GM19372 (cell line): Measurements from ENCODE around the gene LRRFIP2.
A peak's percentile ranks its signal among the peaks of the same experiment; 100 is the strongest.

Experiments
- ATAC-seq: cut with Tn5 transposase; IDR thresholded peaks from one replicate; pipeline ENCODE4 v1.9.1; 2021; ENCODE audit warnings: mild to moderate bottlenecking, low read depth, moderate library complexity; ENCODE audit not compliant: unreplicated experiment

Gene LRRFIP2

DNA sequence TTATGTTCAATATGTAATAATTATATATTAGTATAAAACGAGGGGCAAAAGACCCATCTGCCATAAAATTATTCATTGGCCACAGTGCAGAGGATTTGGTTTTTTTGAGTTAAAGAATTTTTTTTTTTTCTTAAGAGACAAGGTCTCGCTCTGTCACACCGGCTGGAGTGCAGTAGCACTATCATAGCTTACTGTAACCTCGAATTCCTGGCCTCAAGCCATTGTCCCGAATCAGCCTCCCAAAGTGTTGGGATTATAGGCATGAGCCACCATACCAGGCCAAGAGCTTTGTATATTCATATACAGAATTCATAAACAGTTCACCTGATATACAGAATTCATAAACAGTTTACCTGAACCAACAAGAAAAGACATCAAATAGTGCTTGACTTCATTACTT is 20.2 kb upstream of the LRRFIP2 start:
- ATAC-seq: no peak

DNA sequence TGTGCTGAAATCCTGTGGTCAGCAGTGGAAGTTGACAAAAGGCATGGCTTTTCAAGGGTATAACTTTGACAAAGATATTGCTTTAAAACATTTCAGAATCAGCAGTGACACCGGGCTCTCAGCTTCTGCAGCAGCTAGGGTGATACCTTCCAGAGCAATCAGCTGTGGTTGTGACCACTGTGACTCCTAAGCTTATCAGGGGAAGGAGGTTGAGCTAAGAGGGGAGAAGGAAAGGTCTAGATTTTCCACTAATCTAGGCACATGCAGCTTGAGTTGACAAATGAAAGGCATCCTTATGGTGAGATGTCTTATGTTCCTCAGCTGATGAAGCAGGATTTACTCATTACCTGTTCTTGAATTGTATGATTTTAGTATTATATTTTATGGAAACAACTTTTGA is 16.3 kb upstream of the LRRFIP2 start:
- no peak for ATAC-seq

DNA sequence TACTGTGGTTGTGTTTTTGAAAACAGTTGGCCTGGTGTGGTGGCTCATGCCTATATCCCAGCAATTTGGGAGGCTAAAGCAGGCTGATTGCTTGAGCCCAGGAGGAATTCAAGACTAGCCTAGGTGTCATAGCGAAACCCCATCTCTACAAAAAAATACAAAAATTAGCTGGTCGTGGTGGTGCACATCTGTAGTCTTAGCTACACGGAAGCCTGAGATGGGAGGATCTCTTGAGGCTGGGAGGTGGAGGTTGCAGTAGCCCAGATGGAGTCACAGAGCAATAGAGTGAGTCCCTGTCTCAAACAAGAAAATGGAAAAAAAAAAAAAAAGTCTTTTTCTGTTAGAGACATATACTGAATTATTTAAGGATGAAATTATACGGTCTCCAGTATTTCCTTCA is 14.7 kb upstream of the LRRFIP2 start:
- ATAC-seq: no peak

DNA sequence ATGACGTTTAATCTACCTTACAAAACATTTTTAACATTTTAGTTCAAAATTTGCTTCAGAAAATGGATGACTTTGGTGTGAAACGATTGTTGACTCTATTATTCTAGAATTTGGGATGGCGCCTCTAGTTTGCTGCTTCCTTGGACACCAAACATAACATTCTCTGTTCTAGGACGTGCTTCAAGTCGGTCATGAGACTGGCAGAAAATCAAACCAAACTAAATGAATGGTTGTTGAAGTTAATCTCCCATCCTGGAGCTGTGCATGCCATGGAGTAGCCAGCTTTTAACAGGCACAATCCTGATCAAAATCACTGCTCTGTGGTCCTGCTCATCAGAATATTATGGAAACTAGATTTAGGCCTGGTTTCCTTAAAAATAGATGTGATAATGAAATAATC is 9.6 kb upstream of the LRRFIP2 start:
- no peak for ATAC-seq

DNA sequence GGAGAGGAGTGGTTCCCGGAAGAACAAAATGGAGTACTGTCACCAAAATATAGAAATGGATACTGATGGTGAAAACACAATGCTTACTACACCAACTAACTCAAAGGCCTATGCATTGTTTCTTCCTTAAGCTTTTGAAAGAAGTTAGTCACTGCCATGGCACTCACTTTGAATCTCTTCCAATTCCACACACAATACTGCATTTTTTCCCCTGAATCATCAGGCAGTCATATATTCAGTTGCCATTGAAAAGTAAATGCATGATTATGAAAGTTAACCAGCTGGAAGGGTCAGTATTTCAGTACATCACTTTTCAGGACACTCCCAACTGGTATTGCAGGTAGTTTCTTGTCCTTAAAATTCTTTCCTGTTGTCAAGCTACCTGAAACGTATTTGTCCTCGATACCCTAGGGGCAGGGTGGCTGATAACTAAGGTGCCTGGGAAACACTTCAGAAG is 9.0 kb upstream of the LRRFIP2 start:
- ATAC-seq: no peak

DNA sequence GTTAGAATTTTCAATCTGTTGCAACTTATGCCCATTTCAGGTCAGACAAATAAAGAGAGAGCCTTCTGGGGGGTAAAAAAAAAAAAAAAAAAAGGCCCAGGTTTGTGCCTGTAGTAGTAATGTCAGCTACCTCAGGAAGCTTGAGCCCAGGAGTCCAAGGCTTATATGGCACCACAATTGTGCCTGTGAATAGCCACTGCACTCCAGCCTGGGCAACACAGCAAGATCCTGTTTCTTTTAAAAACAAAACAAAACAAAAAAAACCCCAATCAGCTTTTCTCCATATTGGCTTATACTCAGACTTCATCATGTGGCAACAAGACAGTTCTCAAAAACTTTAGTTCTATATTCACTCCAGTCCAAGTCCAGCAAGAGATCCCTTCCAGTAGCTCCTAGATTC is 8.4 kb upstream of the LRRFIP2 start:
- ATAC-seq: no peak

DNA sequence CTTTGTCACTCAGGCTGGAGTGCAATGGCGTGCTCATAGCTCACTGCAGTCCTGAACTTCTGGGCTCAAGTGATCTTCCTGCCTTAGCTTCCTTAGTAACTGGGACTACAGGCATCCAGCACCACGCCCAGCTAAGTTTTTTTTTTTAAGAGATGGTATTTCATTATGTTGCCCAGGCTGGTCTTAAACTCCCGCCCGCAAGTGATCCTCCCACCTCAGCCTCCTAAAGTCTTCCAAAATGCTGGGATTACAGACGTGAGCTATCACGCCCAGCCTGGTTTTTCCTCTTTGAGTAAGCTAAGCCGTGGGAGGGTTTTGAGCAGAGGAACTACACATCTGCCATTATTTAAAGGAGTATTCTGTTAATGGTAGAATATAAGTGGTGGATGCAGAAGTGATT is 7.4 kb upstream of the LRRFIP2 start:
- no peak for ATAC-seq

DNA sequence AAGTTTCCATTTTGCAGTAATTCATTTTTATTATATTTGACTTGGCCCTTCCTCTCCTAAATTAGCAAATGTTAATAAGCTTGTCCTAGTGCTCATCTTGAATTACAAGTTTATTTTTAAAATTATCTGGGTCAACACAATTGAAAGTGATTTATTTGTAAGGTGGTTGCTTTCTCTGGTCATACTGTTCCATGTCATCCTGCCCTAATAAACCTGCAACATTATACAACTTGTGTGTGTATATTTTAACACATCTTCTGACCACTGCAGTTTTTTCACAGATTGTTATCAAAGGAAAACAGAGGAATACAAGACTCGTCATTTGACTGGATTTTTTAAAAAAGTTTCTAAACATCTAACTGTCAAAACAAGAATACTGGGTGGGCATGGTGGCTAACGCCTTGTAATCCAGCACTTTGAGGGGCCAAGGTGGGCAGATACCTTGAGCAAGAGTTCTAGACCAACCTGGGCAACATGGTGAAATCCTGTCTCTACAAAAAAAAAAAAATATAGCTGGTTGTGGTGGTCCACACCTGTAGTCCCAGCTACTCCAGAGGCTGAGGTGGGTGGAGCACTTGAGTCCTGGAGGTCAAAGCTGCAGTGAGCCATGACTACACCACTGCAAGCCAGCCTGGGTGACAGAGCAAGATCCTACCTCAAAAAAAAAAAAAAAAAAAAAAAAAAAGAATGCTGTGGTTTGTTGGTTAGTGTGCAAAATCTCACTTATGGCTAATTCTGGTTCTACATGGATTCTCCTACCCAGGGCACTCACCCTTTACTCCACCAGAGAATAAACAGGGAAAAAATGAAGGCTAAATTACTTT is 5.0 kb upstream of the LRRFIP2 start:
- ATAC-seq: no peak

DNA sequence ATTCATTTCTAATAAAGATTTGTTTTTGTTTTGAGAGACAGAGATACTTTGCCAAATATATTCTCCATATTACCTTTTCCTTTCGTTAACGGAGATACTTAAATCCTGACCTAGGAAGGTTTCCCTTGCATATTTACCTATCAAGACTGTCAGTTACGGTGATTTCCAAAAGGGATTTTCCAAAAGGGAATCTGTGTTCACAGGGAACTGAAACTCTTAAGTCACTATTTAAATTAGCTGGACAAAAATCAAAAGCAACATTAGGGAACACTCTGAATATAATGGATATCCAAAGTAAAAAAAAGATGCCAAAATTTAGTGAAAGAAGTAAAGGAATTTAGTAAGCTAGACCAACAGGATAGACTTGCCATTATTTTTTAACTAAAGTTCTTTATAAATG is 576 bp downstream of the LRRFIP2 start:
- ATAC-seq: no peak

DNA sequence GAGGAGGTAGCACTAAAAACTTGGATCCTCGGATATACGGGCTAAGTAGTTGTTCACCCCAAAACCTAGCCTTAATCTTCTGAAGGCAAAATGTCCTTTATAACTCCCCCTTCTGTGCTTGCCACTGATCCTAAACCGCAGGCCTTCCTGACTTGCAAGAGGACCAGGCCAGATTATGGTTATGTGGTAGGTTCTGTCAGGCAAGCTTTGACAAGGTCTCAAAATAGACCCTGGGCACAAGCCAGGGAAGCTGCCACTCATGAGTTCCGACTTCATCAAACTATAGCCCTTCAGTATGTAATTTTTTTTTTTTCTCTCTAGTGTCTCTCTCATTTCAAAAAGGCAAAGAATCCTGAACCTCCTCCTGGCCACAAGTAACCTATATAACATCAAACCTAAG is 3.2 kb downstream of the LRRFIP2 start:
- no peak for ATAC-seq

DNA sequence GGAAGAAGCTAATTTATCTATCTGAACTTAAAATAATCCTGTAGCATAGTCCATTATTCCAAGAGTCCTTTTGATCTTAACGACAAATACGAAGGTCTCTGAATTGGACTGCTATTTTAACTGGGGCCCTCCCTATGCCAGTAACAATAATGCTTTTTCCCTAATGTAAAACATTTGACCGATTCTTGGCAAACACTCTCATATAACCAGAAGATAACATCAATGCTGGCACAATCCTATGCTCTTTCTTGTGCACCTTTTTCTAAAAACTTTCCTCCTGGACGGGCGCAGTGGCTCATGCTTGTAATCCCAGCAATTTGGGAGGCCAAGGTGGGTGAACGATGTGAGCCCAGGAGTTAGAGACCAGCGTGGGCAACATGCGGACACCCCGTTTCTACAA is 3.9 kb downstream of the LRRFIP2 start:
- no peak for ATAC-seq

DNA sequence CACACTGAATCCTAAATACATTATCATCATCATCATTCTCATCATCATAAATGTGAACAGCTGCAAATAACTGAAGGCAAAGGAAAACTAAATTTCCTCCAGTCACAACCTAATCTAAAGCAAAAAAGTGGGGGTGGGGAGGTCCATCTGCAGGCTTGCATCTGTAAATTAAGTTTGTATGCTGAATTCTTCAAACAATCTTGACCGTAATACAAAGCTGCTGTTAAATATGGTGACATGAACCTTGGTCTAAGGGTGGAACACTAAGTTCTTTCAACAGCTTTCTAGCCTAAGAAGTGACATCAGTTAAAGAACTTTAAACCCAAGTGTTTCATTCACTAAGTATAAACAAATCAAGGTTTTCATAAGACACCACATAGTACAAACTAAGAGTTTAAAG is 4.3 kb downstream of the LRRFIP2 start:
- no peak for ATAC-seq

DNA sequence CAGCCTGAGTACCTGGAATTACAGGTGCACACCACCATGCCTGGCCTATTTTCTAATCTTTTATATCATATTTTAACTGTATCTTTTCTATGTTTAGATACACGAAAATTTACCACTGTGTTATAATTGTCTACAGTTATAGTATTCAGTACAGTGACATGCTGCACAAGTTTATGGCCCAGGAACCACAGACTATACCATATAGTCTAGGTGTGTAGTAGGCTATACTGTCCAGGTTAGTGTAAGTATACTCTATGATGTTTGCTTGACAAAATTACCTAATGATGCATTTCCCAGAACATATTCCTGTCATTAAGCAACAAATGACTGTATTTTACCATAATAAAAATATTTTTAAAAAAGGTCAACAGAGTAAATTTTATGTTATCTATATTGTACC is 5.5 kb downstream of the LRRFIP2 start:
- ATAC-seq: no peak

DNA sequence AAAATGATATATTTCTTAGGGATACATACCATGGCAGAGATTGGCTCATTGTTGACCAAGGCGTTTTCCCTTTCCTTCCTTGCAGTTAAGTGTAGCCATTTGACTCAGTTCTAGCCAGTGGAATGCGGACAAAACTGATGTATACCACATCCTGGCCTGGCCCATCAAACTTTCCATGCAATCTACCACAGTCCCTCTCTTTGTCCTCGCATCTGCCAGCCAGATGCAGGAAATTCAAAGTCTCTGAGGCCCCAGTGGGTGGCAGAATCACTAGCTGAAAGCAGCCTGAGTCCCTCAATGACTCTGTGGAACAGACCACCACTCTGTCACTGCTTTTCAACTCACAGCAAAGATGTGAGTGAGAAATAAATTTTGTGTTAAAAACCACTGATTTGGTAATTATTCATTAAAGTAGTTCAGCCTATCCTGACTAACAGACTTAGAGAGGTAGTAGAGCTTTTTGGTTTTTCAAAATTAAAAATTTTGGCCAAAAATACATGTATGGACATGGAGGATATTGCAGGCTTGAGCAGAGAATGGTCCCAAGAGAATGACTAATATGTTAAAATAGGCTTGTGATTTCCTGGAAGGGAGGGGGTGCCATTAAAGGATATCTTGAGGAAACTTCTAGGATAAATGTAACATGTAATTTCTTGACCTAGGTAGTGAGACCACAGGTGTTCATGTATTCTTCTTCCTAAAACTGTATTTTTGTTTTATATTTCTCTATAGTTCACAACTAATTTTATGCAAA is 10.9 kb downstream of the LRRFIP2 start:
- peak; percentile 43 for ATAC-seq

DNA sequence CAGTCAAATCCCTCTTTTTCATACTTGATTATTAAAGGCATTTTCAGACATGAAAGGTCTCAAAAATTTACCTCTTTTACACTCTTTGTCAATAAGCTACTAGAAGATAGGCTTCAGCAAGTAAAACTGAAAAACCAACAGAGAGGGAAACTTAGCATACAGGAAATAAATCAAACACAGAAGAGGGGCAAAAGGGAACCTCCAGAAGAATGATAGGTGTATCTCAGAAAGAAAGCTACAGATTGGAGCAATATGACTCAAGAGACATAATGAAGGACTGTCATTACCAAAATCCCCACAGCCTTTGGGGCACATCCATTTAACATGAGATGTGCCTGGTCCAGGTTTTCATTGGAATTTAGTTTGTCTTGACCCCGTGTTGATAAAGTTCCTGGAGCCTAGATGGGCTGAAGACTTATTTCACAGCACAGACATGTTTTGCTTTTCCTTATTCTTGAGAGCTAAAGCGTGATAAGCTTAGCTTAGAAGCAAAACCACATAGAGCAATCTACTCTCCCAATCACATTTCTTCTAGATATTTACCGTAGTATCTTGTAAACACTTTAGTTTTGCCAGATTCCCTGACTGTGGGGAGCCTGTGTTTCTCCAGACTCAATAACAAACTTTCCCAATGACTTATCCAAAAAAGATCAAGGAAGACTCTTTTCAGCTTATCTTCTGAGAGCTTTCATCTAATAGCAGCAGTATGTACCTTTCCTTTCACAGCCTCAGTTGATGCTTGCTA is 11.7 kb downstream of the LRRFIP2 start:
- ATAC-seq: peak; percentile 64

DNA sequence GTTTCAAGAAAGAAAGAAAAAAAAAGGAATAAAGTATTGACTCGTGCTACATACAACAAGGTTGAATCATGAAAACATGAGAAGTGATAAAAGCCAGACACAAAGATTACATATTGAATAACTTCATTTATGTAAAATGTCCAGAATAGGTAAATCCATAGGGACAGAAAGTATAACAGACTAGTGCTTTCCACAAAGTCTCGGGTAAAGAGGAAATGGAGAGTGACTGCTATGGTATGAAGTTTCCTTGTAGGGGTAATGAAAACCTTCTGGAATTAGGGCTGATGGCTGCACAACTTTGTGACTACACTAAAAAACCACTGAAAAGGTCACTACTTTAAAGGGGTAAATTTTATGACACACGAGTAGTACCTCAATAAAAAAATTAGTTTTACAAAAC is 13.0 kb downstream of the LRRFIP2 start:
- no peak for ATAC-seq

DNA sequence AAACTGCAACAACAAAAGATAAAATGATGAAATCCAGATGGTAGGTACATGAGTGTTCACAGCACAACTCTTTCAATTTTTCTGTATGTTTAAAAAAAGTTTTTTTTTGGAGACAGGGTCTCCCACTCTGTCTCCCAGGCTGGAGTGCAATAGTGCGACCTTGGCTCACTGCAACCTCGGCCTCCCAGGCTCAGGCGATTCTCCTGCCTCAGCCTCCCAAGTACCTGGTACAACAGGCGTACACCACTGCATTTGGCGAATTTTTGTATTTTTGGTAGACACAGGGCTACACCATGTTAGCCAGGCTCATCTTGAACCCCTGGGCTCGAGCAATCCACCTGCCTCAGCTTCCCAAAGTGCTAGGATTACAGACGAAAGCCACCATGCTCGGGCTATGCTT is 18.6 kb downstream of the LRRFIP2 start:
- no peak for ATAC-seq

DNA sequence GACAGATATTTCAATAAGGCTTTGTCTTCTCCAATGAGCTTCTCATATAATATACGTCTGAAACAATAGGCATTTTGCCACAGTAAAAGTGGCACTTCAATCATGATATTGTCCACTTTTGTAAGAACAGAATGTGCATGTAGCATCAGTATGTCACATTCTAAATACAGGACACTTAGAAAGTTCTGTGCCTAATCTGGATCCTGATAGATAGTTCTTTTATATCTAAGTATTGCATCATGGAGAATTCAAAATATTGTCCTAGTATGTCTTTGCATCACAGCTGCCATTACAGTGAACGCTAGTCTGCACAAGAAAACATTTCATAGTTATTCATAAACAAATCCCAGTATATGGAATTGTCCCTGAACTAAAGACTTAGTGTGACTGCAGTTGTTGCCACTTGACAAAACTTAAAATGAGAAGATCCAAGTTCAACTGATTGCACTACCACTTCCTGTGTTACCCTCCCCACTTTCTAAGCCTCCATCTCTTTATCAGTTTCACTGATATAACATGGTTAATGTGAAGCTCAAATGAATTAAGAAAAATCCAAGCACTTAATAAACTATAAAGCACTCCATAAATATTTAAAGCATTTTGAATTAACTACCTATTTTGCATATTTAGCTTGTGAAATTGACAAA is 19.6 kb downstream of the LRRFIP2 start:
- no peak for ATAC-seq

DNA sequence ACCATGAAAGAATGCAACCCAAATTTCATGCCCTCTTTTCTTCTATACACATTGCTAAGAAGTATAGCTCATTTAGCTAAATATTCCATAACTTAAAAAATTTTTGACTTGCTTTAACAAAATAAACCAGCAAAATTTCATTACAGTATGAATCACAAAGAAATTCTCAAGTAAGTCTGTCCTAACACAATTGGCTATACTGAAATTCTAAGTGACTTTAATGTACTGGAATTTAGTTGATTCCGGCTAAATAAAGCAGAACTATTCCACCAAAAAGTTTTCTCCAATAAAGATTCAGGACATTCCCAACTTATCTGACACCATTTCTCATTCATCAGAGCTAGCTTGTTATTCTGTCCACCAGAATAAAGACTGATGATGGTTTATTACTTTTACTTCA is 23.8 kb downstream of the LRRFIP2 start:
- ATAC-seq: no peak

DNA sequence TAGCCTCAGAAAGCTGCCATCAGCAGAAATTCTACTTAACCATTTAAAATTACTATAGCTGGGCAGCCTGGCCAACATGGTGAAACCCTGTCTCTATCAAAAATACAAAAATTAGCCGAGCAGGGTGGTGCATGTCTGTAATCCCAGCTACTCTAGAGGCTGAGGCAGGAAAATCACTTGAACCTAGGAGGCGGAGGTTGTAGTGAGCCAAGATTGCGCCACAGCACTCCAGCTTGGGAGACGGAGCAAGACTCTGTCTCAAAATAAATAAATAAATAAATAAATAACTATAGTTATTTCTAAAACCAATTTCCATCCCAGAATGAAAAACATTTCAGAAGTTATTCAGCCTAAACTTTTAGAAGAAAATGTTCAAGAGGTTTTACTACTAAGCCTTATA is 25.1 kb downstream of the LRRFIP2 start:
- no peak for ATAC-seq

DNA sequence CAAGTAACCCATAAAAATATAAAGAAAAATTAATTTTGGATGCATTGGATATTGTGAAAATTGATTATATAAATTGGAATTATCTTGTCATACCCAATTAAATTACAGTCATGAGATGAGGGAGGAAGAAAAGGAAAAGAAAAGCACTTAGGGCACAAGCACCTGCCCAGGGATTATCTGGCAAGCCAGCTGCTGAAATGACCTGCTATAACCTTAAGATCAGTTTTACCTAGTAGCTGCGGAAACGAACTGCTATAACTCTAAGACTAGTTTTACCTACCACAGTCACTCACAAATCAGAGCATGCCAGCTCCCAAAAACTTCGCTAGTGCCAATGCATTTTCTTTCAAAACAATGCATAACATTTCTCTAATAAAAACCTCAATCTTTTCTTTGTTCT is 26.2 kb downstream of the LRRFIP2 start:
- no peak for ATAC-seq
